ENCODE data around the gene DHODH. TPM values are rescaled to one million over a fixed set of nuclear protein-coding genes. Genes with fewer than 3 reads are reported as not detected.

Gene DHODH
- polyA plus RNA-seq, 2 of the 4 experiments (the other 2 are of a cell fraction): 9.7 to 13.2 TPM

- ATAC-seq (no peak), DNase-seq (ENCODE audit: low read depth in 1 of 2, low spot score in 1 of 2) (no peak), FAIRE-seq (no peak)
- TF ChIP-seq SMC3 (IDR thresholded peaks at IDR 0.05): no peak
- TF ChIP-seq TP53 (CRISPR knock-in tag; IDR thresholded peaks at IDR 0.05): no peak
- no peak for TF ChIP-seq HDAC2 (IDR thresholded peaks at IDR 0.05)
- no peak for TF ChIP-seq HOXB13 (CRISPR knock-in tag; IDR thresholded peaks at IDR 0.05; ENCODE audit: low read depth)
- TF ChIP-seq CEBPB (IDR thresholded peaks at IDR 0.05): no peak
- no peak for TF ChIP-seq NR3C1 (IDR thresholded peaks at IDR 0.05)
- no peak for TF ChIP-seq ZSCAN20 (CRISPR knock-in tag; IDR thresholded peaks at IDR 0.05)
- TF ChIP-seq NPAS2 (CRISPR knock-in tag; IDR thresholded peaks at IDR 0.05; ENCODE audit: borderline replicate concordance): no peak
- no peak overlapping the region for H3K27ac ChIP-seq
- no peak overlapping the region for H3K4me2 ChIP-seq
- H3K4me3 ChIP-seq: no peak overlapping the region
- H3K9me3 ChIP-seq: no peaks in the 10 kb centered on the region
- no peaks in the 10 kb centered on the region for H3K4me1 ChIP-seq
- ChIA-PET CTCF (no interaction called here), POLR2A (no interaction called here)
- WGBS (ENCODE audit: missing lambda C conversion rate): 69% methylated on average over 4 of the region's 4 CpGs
These were observed 41.6 kb upstream of the DHODH start for GRCh38 chr16:71966932-71967331.

DNA sequence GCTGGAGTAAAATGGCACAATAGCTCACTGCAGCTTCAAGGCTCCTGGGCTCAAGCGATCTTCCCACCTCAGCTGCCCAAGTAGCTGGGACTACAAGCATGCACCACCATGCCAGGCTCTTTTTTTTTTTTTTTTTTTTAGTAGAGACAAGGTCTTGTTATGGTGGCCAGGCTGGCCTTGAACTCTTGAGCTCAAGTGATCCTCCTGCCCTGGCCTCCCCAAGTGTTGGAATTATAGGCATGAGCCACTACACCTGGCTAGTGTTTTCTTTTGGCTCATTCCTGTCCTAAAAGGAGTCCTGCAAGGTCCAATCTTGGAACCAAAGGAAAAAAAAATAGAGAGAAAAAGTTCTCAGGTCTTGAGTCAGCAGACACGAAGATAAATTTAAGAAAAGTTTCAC is 39.2 kb upstream of the DHODH start:
- no peak for DNase-seq (ENCODE audit: low read depth in 1 of 2, low spot score in 1 of 2)
- Histone ChIP-seq H3K27ac (no peak overlapping the region), H3K4me3 (no peak overlapping the region), H3K4me1 (no peaks in the 10 kb centered on the region), H3K9me3 (no peaks in the 10 kb centered on the region), H3K4me2 (no peak overlapping the region)
- FAIRE-seq: no peak
- CTCF ChIA-PET: interaction anchor here (3.0 kb wide), 1 partner anchor 8 kb away, joined by 13 read pairs; no protein-coding TSS in a partner anchor
- TF ChIP-seq POLR2AphosphoS2 (conservative IDR thresholded peaks at IDR 0.05; ENCODE audit: low read length) (no peak), E2F6 (IDR thresholded peaks at IDR 0.05; ENCODE audit: borderline replicate concordance, low read depth) (no peak), PBX3 (IDR thresholded peaks at IDR 0.05) (no peak), NPAS2 (CRISPR knock-in tag; IDR thresholded peaks at IDR 0.05; ENCODE audit: borderline replicate concordance) (no peak), MYC (IDR thresholded peaks at IDR 0.05; ENCODE audit: borderline replicate concordance, low read length) (no peak), CHD4 (IDR thresholded peaks at IDR 0.05; ENCODE audit: borderline replicate concordance) (no peak), RCOR1 (IDR thresholded peaks at IDR 0.05; ENCODE audit: low read depth, low read length) (no peak), HEYL (CRISPR knock-in tag; IDR thresholded peaks at IDR 0.05) (no peak), MAZ (IDR thresholded peaks at IDR 0.05; ENCODE audit: borderline replicate concordance, low read depth, low read length) (no peak), PHF8 (IDR thresholded peaks at IDR 0.05; ENCODE audit: borderline replicate concordance, low read depth) (no peak), ZFP36 (IDR thresholded peaks at IDR 0.05; ENCODE audit: borderline replicate concordance, partially characterized antibody) (no peak)
- TF ChIP-seq, protein P1, sequence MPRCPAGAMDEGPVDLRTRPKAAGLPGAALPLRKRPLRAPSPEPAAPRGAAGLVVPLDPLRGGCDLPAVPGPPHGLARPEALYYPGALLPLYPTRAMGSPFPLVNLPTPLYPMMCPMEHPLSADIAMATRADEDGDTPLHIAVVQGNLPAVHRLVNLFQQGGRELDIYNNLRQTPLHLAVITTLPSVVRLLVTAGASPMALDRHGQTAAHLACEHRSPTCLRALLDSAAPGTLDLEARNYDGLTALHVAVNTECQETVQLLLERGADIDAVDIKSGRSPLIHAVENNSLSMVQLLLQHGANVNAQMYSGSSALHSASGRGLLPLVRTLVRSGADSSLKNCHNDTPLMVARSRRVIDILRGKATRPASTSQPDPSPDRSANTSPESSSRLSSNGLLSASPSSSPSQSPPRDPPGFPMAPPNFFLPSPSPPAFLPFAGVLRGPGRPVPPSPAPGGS (IDR thresholded peaks at IDR 0.05): no peak
- TF ChIP-seq, protein P2, sequence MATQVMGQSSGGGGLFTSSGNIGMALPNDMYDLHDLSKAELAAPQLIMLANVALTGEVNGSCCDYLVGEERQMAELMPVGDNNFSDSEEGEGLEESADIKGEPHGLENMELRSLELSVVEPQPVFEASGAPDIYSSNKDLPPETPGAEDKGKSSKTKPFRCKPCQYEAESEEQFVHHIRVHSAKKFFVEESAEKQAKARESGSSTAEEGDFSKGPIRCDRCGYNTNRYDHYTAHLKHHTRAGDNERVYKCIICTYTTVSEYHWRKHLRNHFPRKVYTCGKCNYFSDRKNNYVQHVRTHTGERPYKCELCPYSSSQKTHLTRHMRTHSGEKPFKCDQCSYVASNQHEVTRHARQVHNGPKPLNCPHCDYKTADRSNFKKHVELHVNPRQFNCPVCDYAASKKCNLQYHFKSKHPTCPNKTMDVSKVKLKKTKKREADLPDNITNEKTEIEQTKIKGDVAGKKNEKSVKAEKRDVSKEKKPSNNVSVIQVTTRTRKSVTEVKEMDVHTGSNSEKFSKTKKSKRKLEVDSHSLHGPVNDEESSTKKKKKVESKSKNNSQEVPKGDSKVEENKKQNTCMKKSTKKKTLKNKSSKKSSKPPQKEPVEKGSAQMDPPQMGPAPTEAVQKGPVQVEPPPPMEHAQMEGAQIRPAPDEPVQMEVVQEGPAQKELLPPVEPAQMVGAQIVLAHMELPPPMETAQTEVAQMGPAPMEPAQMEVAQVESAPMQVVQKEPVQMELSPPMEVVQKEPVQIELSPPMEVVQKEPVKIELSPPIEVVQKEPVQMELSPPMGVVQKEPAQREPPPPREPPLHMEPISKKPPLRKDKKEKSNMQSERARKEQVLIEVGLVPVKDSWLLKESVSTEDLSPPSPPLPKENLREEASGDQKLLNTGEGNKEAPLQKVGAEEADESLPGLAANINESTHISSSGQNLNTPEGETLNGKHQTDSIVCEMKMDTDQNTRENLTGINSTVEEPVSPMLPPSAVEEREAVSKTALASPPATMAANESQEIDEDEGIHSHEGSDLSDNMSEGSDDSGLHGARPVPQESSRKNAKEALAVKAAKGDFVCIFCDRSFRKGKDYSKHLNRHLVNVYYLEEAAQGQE (IDR thresholded peaks at IDR 0.05): no peak
- TF ChIP-seq, protein P3, sequence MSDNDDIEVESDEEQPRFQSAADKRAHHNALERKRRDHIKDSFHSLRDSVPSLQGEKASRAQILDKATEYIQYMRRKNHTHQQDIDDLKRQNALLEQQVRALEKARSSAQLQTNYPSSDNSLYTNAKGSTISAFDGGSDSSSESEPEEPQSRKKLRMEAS (IDR thresholded peaks at IDR 0.05): no peak
- POLR2A ChIA-PET: no interaction called here
- ATAC-seq: no peak
- 71% methylated on average over 2 of the region's 2 CpGs for WGBS (ENCODE audit: missing lambda C conversion rate)

Measured in A549 (cell line).